ENCODE results near the gene ADAMTS14.

The ADAMTS14 gene

DNA sequence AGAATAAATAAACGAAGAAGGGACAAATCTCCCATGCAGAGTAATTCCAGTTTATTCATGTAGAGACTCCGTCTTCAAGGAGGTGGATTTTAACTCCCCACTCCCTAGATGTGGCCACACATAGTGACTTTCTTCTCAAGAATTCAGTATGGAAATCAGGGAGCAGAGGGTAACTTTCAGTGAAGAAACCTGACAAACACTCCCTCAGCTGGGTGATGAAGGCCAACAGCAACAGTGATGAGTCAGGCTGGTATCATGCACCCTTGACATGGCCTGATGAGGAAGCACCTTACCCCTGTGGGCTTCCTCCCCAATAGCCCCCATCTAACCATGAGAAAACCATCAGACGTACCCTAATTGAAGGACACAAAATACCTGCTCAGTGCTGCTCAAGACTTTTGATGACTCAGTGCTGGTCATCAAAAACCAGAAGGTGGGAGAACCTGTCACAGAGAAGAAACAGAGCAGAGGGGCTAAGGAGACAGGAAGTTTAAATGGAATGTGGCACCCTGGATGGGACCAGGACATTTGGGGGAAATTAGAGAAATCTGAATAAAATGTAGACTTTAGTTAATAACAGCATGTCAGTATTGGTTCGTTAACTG lies 50.6 kb downstream of the ADAMTS14 start:
- Histone ChIP-seq H3K4me3 (ENCODE audit: low read depth in 1 of 2, low read length in 2 of 2) (no peak overlapping the region), H3K27ac (ENCODE audit: low read length) (no peak overlapping the region), H3K27me3 (ENCODE audit: low read depth, low read length) (no peaks in the 10 kb centered on the region), H3K36me3 (ENCODE audit: control insufficient read depth in 1 of 2, insufficient read depth in 2 of 2, low read length in 2 of 2) (no peaks in the 10 kb centered on the region), H3K9me3 (ENCODE audit: control insufficient read depth in 1 of 2, low read length in 2 of 2) (no peaks in the 10 kb centered on the region), H3K4me1 (ENCODE audit: control insufficient read depth in 1 of 2, insufficient read depth in 2 of 2, low read length in 2 of 2) (no peaks in the 10 kb centered on the region)

- no peaks in the 10 kb centered on the region for H3K27me3 ChIP-seq (ENCODE audit: low read depth, low read length)
- no peak overlapping the region for H3K27ac ChIP-seq (ENCODE audit: low read length)
- no peaks in the 10 kb centered on the region for H3K36me3 ChIP-seq (ENCODE audit: control insufficient read depth in 1 of 2, insufficient read depth in 2 of 2, low read length in 2 of 2)
- no peaks in the 10 kb centered on the region for H3K4me1 ChIP-seq (ENCODE audit: control insufficient read depth in 1 of 2, insufficient read depth in 2 of 2, low read length in 2 of 2)
- no peaks in the 10 kb centered on the region for H3K9me3 ChIP-seq (ENCODE audit: control insufficient read depth in 1 of 2, low read length in 2 of 2)
- no peak overlapping the region for H3K4me3 ChIP-seq (ENCODE audit: low read depth in 1 of 2, low read length in 2 of 2)
Observed at GRCh38 chr10:70723771-70724170, 51.5 kb downstream of the ADAMTS14 start.

GRCh38 chr10:70726909-70727495 lies 54.7 kb downstream of the ADAMTS14 start:
- H3K27ac ChIP-seq (ENCODE audit: low read length), result no peak overlapping the region
- H3K4me1 ChIP-seq (ENCODE audit: control insufficient read depth in 1 of 2, insufficient read depth in 2 of 2, low read length in 2 of 2), result peaks cover 0 to 7% of the 10 kb centered on the region in 2 donors
- no peaks in the 10 kb centered on the region for H3K36me3 ChIP-seq (ENCODE audit: control insufficient read depth in 1 of 2, insufficient read depth in 2 of 2, low read length in 2 of 2)
- H3K27me3 ChIP-seq (ENCODE audit: low read depth, low read length), result no peaks in the 10 kb centered on the region
- no peaks in the 10 kb centered on the region for H3K9me3 ChIP-seq (ENCODE audit: control insufficient read depth in 1 of 2, low read length in 2 of 2)
- H3K4me3 ChIP-seq (ENCODE audit: low read depth in 1 of 2, low read length in 2 of 2), result no peak overlapping the region

GRCh38 chr10:70728328-70728727 lies 56.0 kb downstream of the ADAMTS14 start:
- Histone ChIP-seq H3K4me1 (ENCODE audit: control insufficient read depth in 1 of 2, insufficient read depth in 2 of 2, low read length in 2 of 2) (peaks cover 0 to 7% of the 10 kb centered on the region in 2 donors), H3K36me3 (ENCODE audit: control insufficient read depth in 1 of 2, insufficient read depth in 2 of 2, low read length in 2 of 2) (no peaks in the 10 kb centered on the region), H3K4me3 (ENCODE audit: low read depth in 1 of 2, low read length in 2 of 2) (no peak overlapping the region), H3K27me3 (ENCODE audit: low read depth, low read length) (no peaks in the 10 kb centered on the region), H3K27ac (ENCODE audit: low read length) (no peak overlapping the region), H3K9me3 (ENCODE audit: control insufficient read depth in 1 of 2, low read length in 2 of 2) (no peaks in the 10 kb centered on the region)

- H3K27me3 ChIP-seq (ENCODE audit: low read depth, low read length), result no peaks in the 10 kb centered on the region
- H3K9me3 ChIP-seq (ENCODE audit: control insufficient read depth in 1 of 2, low read length in 2 of 2), result no peaks in the 10 kb centered on the region
- H3K36me3 ChIP-seq (ENCODE audit: control insufficient read depth in 1 of 2, insufficient read depth in 2 of 2, low read length in 2 of 2), result no peaks in the 10 kb centered on the region
Observed at GRCh38 chr10:70729763-70730357, 57.6 kb downstream of the ADAMTS14 start.

GRCh38 chr10:70730955-70731354 lies 58.6 kb downstream of the ADAMTS14 start:
- Histone ChIP-seq H3K9me3 (ENCODE audit: control insufficient read depth in 1 of 2, low read length in 2 of 2) (no peaks in the 10 kb centered on the region), H3K36me3 (ENCODE audit: control insufficient read depth in 1 of 2, insufficient read depth in 2 of 2, low read length in 2 of 2) (no peaks in the 10 kb centered on the region), H3K27ac (ENCODE audit: low read length) (no peak overlapping the region), H3K27me3 (ENCODE audit: low read depth, low read length) (no peaks in the 10 kb centered on the region), H3K4me3 (ENCODE audit: low read depth in 1 of 2, low read length in 2 of 2) (no peak overlapping the region), H3K4me1 (ENCODE audit: control insufficient read depth in 1 of 2, insufficient read depth in 2 of 2, low read length in 2 of 2) (peaks cover 0 to 7% of the 10 kb centered on the region in 2 donors)

More at GRCh38 chr10:70729763-70730357, 57.6 kb downstream of the ADAMTS14 start:
- no peak overlapping the region for H3K4me3 ChIP-seq (ENCODE audit: low read depth in 1 of 2, low read length in 2 of 2)
- peaks cover 0 to 7% of the 10 kb centered on the region in 2 donors for H3K4me1 ChIP-seq (ENCODE audit: control insufficient read depth in 1 of 2, insufficient read depth in 2 of 2, low read length in 2 of 2)
- H3K27ac ChIP-seq (ENCODE audit: low read length), result no peak overlapping the region

GRCh38 chr10:70732569-70732968 lies 60.3 kb downstream of the ADAMTS14 start:
- Histone ChIP-seq H3K27me3 (ENCODE audit: low read depth, low read length) (no peaks in the 10 kb centered on the region), H3K27ac (ENCODE audit: low read length) (no peak overlapping the region), H3K9me3 (ENCODE audit: control insufficient read depth in 1 of 2, low read length in 2 of 2) (no peaks in the 10 kb centered on the region), H3K36me3 (ENCODE audit: control insufficient read depth in 1 of 2, insufficient read depth in 2 of 2, low read length in 2 of 2) (no peaks in the 10 kb centered on the region), H3K4me1 (ENCODE audit: control insufficient read depth in 1 of 2, insufficient read depth in 2 of 2, low read length in 2 of 2) (peaks cover 0 to 7% of the 10 kb centered on the region in 2 donors), H3K4me3 (ENCODE audit: low read depth in 1 of 2, low read length in 2 of 2) (no peak overlapping the region)

DNA sequence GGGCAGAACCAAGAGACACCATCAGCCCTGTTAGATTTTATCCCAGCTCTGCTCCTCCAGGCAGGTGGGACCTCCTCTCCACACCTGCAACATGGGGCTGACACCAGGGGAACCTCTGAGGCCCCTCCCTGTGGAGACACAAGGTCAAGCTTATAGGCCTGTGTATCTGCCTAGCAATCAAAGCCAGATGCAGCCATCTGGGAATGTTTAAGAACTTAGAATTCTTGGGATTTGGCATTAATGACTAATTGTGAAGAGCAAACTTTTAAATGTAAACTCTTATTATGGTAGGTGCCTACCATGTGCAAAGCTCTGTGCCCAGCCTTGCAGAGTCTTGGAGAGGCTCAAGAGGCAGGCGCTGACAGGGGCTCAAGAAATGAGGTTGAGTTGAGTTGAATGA lies 60.7 kb downstream of the ADAMTS14 start:
- Histone ChIP-seq H3K4me1 (ENCODE audit: control insufficient read depth in 1 of 2, insufficient read depth in 2 of 2, low read length in 2 of 2) (peaks cover 0 to 7% of the 10 kb centered on the region in 2 donors), H3K4me3 (ENCODE audit: low read depth in 1 of 2, low read length in 2 of 2) (no peak overlapping the region), H3K27ac (ENCODE audit: low read length) (no peak overlapping the region), H3K27me3 (ENCODE audit: low read depth, low read length) (no peaks in the 10 kb centered on the region), H3K36me3 (ENCODE audit: control insufficient read depth in 1 of 2, insufficient read depth in 2 of 2, low read length in 2 of 2) (no peaks in the 10 kb centered on the region), H3K9me3 (ENCODE audit: control insufficient read depth in 1 of 2, low read length in 2 of 2) (no peaks in the 10 kb centered on the region)

DNA sequence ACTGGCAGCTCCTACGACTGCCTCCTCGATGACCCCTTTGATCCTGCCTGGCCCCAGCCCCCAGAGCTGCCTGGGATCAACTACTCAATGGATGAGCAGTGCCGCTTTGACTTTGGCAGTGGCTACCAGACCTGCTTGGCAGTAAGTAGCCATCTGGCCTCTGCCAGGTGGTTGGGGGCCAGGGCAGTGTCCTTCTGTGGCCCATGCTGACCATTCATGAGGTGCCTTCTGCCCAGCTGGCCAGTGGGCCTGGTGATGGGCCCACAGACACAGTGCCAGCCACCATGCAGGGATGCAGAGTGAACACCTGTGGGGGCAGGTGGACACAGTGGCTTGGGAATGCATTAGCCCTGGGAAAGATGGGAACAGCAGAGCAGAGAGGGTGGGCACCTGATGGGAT lies 62.9 kb downstream of the ADAMTS14 start:
- H3K4me3 ChIP-seq (ENCODE audit: low read depth in 1 of 2, low read length in 2 of 2), result no peak overlapping the region
- H3K27ac ChIP-seq (ENCODE audit: low read length), result no peak overlapping the region
- no peaks in the 10 kb centered on the region for H3K27me3 ChIP-seq (ENCODE audit: low read depth, low read length)
- no peaks in the 10 kb centered on the region for H3K9me3 ChIP-seq (ENCODE audit: control insufficient read depth in 1 of 2, low read length in 2 of 2)
- H3K36me3 ChIP-seq (ENCODE audit: control insufficient read depth in 1 of 2, insufficient read depth in 2 of 2, low read length in 2 of 2), result no peaks in the 10 kb centered on the region
- peaks cover 0 to 2% of the 10 kb centered on the region in 2 donors for H3K4me1 ChIP-seq (ENCODE audit: control insufficient read depth in 1 of 2, insufficient read depth in 2 of 2, low read length in 2 of 2)

DNA sequence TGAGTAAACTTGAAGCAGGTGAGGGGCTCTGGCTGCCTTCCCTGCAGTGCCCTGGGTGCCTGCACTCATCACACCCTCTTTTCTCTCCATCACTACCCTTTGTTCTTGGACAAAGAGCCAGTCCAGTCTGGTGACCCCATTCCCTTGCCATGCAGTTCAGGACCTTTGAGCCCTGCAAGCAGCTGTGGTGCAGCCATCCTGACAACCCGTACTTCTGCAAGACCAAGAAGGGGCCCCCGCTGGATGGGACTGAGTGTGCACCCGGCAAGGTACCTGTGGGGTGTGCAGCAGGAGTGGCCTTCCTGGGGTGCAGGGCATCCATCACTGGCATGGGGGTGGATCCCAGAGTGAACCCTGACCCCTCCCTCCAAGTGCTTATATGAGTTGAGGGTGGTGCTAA lies 64.2 kb downstream of the ADAMTS14 start:
- H3K4me3 ChIP-seq (ENCODE audit: low read depth in 1 of 2, low read length in 2 of 2), result no peak overlapping the region
- no peaks in the 10 kb centered on the region for H3K27me3 ChIP-seq (ENCODE audit: low read depth, low read length)
- H3K36me3 ChIP-seq (ENCODE audit: control insufficient read depth in 1 of 2, insufficient read depth in 2 of 2, low read length in 2 of 2), result no peaks in the 10 kb centered on the region
- peaks cover 0 to 11% of the 10 kb centered on the region in 2 donors for H3K4me1 ChIP-seq (ENCODE audit: control insufficient read depth in 1 of 2, insufficient read depth in 2 of 2, low read length in 2 of 2)
- no peaks in the 10 kb centered on the region for H3K9me3 ChIP-seq (ENCODE audit: control insufficient read depth in 1 of 2, low read length in 2 of 2)
- H3K27ac ChIP-seq (ENCODE audit: low read length), result no peak overlapping the region

DNA sequence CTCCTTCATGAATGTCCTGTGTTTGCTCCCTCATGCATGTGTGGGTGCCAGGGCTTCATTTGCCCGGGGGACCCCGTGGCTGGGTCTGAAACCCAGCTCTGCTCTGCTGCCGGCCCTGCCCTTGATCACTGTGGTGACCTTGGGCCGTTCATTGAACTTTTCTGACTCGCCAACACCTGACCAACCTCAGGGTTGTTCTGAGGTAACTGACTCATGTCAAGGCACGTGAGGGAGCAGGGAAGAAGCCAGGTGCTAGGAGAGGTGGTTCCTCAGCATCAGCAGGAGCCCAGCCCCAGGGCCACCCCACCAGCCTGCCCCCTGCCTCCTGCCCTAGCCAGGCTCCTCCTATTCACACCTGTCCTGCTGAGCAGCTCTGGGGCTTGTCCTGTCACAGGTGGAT lies 64.9 kb downstream of the ADAMTS14 start:
- Histone ChIP-seq H3K9me3 (ENCODE audit: control insufficient read depth in 1 of 2, low read length in 2 of 2) (no peaks in the 10 kb centered on the region), H3K36me3 (ENCODE audit: control insufficient read depth in 1 of 2, insufficient read depth in 2 of 2, low read length in 2 of 2) (no peaks in the 10 kb centered on the region), H3K27me3 (ENCODE audit: low read depth, low read length) (no peaks in the 10 kb centered on the region), H3K4me3 (ENCODE audit: low read depth in 1 of 2, low read length in 2 of 2) (no peak overlapping the region), H3K4me1 (ENCODE audit: control insufficient read depth in 1 of 2, insufficient read depth in 2 of 2, low read length in 2 of 2) (peaks cover 0 to 19% of the 10 kb centered on the region in 2 donors), H3K27ac (ENCODE audit: low read length) (no peak overlapping the region)
